HUES48 (cell line): ENCODE measurements around the gene DGKB.

Experiments used
- H3K27ac ChIP-seq: one replicate; pipeline ENCODE4 v1.7.0; 2013; ENCODE audit warnings: low read depth, low read length, inconsistent platforms
- H3K27me3 ChIP-seq: 2 replicates; pipeline ENCODE4 v1.6.1; 2013; ENCODE audit warnings: mild to moderate bottlenecking, low read length; ENCODE audit not compliant: control insufficient read depth, insufficient read depth
- H3K36me3 ChIP-seq: 2 replicates; pipeline ENCODE4 v1.6.1; 2013; ENCODE audit warnings: low read length; ENCODE audit not compliant: control insufficient read depth, insufficient read depth
- H3K4me1 ChIP-seq: 2 replicates; pipeline ENCODE4 v1.6.1; 2013; ENCODE audit warnings: mild to moderate bottlenecking, low read length; ENCODE audit not compliant: control insufficient read depth, insufficient read depth
- H3K4me3 ChIP-seq: 2 replicates; pipeline ENCODE4 v1.5.1; 2013; ENCODE audit warnings: mild to moderate bottlenecking, low read depth, low read length
- H3K9ac ChIP-seq: 2 replicates; pipeline ENCODE4 v1.6.1; 2013; ENCODE audit warnings: mild to moderate bottlenecking, low read depth, low read length, moderate library complexity
- H3K9me3 ChIP-seq: 2 replicates; pipeline ENCODE4 v1.6.1; 2013; ENCODE audit warnings: low read length; ENCODE audit not compliant: control insufficient read depth, insufficient read depth

DGKB gene

GRCh38 chr7:14691034-14691433 is 211.5 kb downstream of the DGKB start:
- H3K4me3 ChIP-seq, result no peak overlapping the region
- no peak overlapping the region for H3K27ac ChIP-seq
- peaks cover 5% of the 10 kb centered on the region; the same call in 1 of the 2 replicates for H3K4me1 ChIP-seq
- no peak overlapping the region for H3K9ac ChIP-seq
- no peaks in the 10 kb centered on the region for H3K9me3 ChIP-seq
- no peaks in the 10 kb centered on the region for H3K36me3 ChIP-seq
- H3K27me3 ChIP-seq, result no peaks in the 10 kb centered on the region

- Histone ChIP-seq H3K4me1 (peaks cover 5% of the 10 kb centered on the region; the same call in 1 of the 2 replicates), H3K9me3 (no peaks in the 10 kb centered on the region), H3K27me3 (no peaks in the 10 kb centered on the region), H3K9ac (no peak overlapping the region), H3K36me3 (no peaks in the 10 kb centered on the region), H3K4me3 (no peak overlapping the region), H3K27ac (no peak overlapping the region)
These were observed 212.1 kb downstream of the DGKB start for GRCh38 chr7:14690486-14690885.

- Histone ChIP-seq H3K36me3 (no peaks in the 10 kb centered on the region), H3K4me3 (no peak overlapping the region), H3K27ac (no peak overlapping the region), H3K27me3 (no peaks in the 10 kb centered on the region), H3K9ac (no peak overlapping the region), H3K4me1 (peaks cover 5% of the 10 kb centered on the region; the same call in 1 of the 2 replicates), H3K9me3 (no peaks in the 10 kb centered on the region)
These were observed 212.5 kb downstream of the DGKB start for GRCh38 chr7:14690075-14690474.

- Histone ChIP-seq H3K4me3 (no peak overlapping the region), H3K4me1 (peaks cover 5% of the 10 kb centered on the region; the same call in 1 of the 2 replicates), H3K9me3 (no peaks in the 10 kb centered on the region), H3K27me3 (no peaks in the 10 kb centered on the region), H3K36me3 (no peaks in the 10 kb centered on the region), H3K27ac (no peak overlapping the region), H3K9ac (no peak overlapping the region)
These were observed 214.3 kb downstream of the DGKB start for GRCh38 chr7:14688208-14688607.

- Histone ChIP-seq H3K27ac (no peak overlapping the region), H3K9me3 (no peaks in the 10 kb centered on the region), H3K36me3 (no peaks in the 10 kb centered on the region), H3K9ac (no peak overlapping the region), H3K4me1 (peaks cover 5% of the 10 kb centered on the region; the same call in 1 of the 2 replicates), H3K4me3 (no peak overlapping the region), H3K27me3 (no peaks in the 10 kb centered on the region)
These were observed 214.8 kb downstream of the DGKB start for GRCh38 chr7:14687777-14688176.

- Histone ChIP-seq H3K4me1 (peaks cover 5% of the 10 kb centered on the region; the same call in 1 of the 2 replicates), H3K27ac (no peak overlapping the region), H3K36me3 (no peaks in the 10 kb centered on the region), H3K4me3 (no peak overlapping the region), H3K27me3 (no peaks in the 10 kb centered on the region), H3K9me3 (no peaks in the 10 kb centered on the region), H3K9ac (no peak overlapping the region)
These were observed 215.3 kb downstream of the DGKB start for GRCh38 chr7:14687241-14687640.

- no peak overlapping the region for H3K4me3 ChIP-seq
- no peaks in the 10 kb centered on the region for H3K9me3 ChIP-seq
- no peak overlapping the region for H3K9ac ChIP-seq
- no peaks in the 10 kb centered on the region for H3K36me3 ChIP-seq
- no peaks in the 10 kb centered on the region for H3K27me3 ChIP-seq
- no peaks in the 10 kb centered on the region; the same call in 1 of the 2 replicates for H3K4me1 ChIP-seq
- H3K27ac ChIP-seq, result no peak overlapping the region
These were observed 217.4 kb downstream of the DGKB start for GRCh38 chr7:14685167-14685566.

GRCh38 chr7:14682910-14683465 is 219.6 kb downstream of the DGKB start:
- Histone ChIP-seq H3K4me1 (no peaks in the 10 kb centered on the region; the same call in 1 of the 2 replicates), H3K27me3 (no peaks in the 10 kb centered on the region), H3K27ac (no peak overlapping the region), H3K9ac (no peak overlapping the region), H3K4me3 (no peak overlapping the region), H3K36me3 (no peaks in the 10 kb centered on the region), H3K9me3 (no peaks in the 10 kb centered on the region)

- H3K4me1 ChIP-seq, result no peaks in the 10 kb centered on the region
- no peaks in the 10 kb centered on the region for H3K36me3 ChIP-seq
- no peak overlapping the region for H3K9ac ChIP-seq
- H3K4me3 ChIP-seq, result no peak overlapping the region
- H3K9me3 ChIP-seq, result no peaks in the 10 kb centered on the region
- H3K27ac ChIP-seq, result no peak overlapping the region
- no peaks in the 10 kb centered on the region for H3K27me3 ChIP-seq
These were observed 225.7 kb downstream of the DGKB start for GRCh38 chr7:14676896-14677295.

GRCh38 chr7:14673202-14673601 is 229.3 kb downstream of the DGKB start:
- Histone ChIP-seq H3K4me1 (no peaks in the 10 kb centered on the region), H3K27me3 (no peaks in the 10 kb centered on the region), H3K4me3 (no peak overlapping the region), H3K9ac (no peak overlapping the region), H3K9me3 (no peaks in the 10 kb centered on the region), H3K36me3 (no peaks in the 10 kb centered on the region), H3K27ac (no peak overlapping the region)

- H3K27me3 ChIP-seq, result no peaks in the 10 kb centered on the region
- no peaks in the 10 kb centered on the region for H3K36me3 ChIP-seq
- no peak overlapping the region for H3K27ac ChIP-seq
- H3K4me3 ChIP-seq, result no peak overlapping the region
- H3K4me1 ChIP-seq, result no peaks in the 10 kb centered on the region
- no peak overlapping the region for H3K9ac ChIP-seq
- H3K9me3 ChIP-seq, result no peaks in the 10 kb centered on the region
These were observed 235.6 kb downstream of the DGKB start for GRCh38 chr7:14666913-14667312.
